OCI-M2 (cell line): Measurements from ENCODE around the gene TERB1.

Experiments
- DNase-seq: peaks from one replicate; lab custom pipeline; 2025; ENCODE audit not compliant: unreplicated experiment; lab: John Stamatoyannopoulos, UW

Gene TERB1

GRCh38 chr16:66706506-66706880 lies 94.9 kb downstream of the TERB1 start:
- no peak for DNase-seq

DNA sequence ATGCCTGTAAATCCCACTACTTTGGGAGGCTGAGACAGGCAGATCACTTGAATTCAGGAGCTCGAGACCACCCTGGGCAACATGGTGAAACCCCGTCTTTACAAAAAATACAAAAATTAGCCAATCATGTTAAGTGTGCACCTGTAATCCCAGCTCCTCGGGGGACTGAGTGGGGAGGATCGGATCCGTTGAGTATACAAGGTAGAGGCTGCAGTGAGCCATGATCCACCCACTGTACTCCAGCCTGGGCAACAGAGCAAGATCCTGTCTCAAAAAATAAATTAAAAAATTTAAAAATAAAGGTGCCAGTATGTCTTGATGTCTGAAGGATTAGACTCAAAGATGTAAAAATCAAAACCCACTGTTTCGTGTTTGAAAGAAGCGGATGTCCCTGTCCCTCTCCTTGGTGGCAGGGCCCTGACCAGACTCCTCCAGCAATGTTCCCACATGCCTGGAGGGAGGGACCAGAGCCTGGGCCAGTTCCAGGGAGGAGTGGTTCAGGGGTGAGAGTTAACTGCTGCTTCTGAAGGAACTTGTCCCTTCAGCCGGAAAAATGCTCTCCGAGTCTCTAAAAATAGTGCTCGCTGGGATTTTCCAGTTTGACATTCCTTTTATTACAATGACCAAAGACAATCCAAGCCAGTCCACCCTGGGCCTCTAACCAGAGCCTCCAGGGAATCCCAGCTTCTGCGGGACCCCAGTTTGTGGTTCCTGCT lies 95.4 kb downstream of the TERB1 start:
- DNase-seq, result no peak
